Skin of body (tissue), 2 donors: ENCODE results near the gene RERE. TPM values are rescaled to one million over a fixed set of nuclear protein-coding genes. Genes with fewer than 3 reads are reported as not detected.
A peak's percentile ranks its signal among the peaks of the same experiment; 100 is the strongest.
"Not testable (repeated sequence)": the region's sequence is repeated elsewhere in the genome, so short reads cannot be mapped to it uniquely, and the experiment has no call there.

Experiments used
- DNase-seq: peaks from one replicate; lab custom pipeline; 2025; lab: John Stamatoyannopoulos, UW
- total RNA-seq: library from RNA; depleted of rRNA; stranded (reverse); fragments of >200 nt; gene quantifications from one replicate; pipeline ENCODE4 v1.2.3, GENCODE V29; 2014

The RERE gene
- total RNA-seq, 1 donor from 2014 or later = 125 TPM

- DNase-seq = not testable (repeated sequence)
Observed at GRCh38 chr1:8611634-8612515, 205.6 kb downstream of the RERE start.

DNA sequence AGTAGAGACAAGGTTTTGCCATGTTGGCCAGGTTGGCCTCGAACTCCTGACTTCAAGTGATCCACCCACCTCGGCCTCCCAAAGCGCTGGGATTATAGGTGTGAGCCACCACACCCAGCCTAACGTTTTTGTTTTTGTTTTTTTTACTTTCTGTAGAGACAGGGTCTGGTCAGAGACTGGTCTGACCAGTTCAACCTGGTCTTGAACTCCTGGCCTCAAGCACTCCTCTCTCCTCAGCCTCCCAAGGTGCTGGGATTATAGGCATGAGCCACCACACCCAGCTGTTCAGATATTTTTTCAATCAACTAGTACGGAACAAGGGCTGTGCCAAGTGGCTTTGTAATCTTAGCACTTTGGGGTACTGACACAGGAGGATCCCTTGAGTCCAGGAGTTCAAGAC lies 209.5 kb downstream of the RERE start:
- no peak for DNase-seq

GRCh38 chr1:8604041-8604945 lies 213.1 kb downstream of the RERE start:
- no peak for DNase-seq

- DNase-seq = no peak
Observed at GRCh38 chr1:8603220-8603616, 214.2 kb downstream of the RERE start.

- DNase-seq = no peak
Observed at GRCh38 chr1:8602471-8603219, 214.8 kb downstream of the RERE start.

DNA sequence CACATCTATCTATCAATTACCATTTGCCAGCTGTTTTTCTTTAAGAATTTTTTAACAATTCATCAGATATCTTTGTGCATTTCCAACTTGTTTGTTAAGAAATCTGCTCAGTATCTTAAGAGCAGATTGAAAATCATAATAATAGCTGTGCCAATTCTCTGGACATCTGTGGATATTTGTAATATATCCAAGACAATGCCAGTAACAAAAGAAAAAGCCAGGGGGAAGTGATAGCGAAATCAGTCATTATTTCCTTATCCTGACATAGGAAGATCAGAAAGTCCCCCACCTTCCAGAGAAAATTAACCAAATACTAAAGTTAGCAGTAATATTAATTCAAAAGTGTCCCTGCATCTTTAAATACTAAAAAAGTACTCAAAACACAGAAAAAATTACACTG lies 217.1 kb downstream of the RERE start:
- no peak for DNase-seq

DNA sequence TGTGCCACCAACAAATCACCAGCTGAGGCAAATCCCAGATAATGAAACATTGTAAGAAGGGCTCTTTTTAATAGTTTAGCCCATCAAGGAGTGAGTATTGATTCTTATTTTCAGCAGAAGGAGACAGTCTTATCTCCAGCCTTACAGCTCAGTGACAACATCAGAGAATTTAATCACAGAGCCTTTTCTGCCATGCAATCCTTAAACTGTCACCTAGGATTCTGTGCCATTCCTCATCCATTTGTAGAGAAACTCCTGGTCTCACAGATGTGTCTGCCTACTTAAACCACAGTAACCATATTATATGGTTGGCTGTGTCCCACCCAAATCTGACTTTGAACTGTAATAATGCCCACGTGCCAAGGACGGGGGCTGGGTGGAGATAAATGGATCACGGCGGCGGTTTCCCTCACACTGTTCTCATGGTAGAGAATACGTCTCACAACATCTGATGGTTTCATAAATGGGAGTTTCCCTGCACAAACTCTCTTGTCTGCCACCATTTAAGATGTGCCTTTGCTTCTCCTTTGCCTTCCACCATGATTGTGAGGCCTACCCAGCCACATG lies 217.7 kb downstream of the RERE start:
- DNase-seq = no peak

GRCh38 chr1:8598783-8599182 lies 218.7 kb downstream of the RERE start:
- DNase-seq = no peak

- DNase-seq = peak; percentile 59
Observed at GRCh38 chr1:8598060-8598724, 219.2 kb downstream of the RERE start.

DNA sequence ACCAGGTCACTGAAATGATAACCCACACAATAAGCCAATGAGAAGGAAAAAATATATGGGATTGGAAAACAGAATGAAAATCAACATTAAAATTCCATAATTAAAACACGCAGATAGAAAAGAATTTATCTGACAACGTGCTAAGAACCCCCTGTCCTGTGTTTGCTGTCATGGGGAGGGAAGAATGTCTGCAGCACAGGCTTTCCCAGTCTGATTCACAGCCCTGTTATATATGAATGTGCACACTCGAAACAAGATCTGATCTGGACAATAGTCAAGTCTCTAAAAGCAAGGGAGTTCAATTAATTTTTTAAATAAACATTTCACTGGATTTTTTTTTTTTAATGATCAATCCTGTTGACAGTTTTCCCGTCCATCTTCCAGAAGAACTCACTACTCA lies 220.0 kb downstream of the RERE start:
- no peak for DNase-seq

GRCh38 chr1:8595941-8596340 lies 221.5 kb downstream of the RERE start:
- DNase-seq = no peak

DNA sequence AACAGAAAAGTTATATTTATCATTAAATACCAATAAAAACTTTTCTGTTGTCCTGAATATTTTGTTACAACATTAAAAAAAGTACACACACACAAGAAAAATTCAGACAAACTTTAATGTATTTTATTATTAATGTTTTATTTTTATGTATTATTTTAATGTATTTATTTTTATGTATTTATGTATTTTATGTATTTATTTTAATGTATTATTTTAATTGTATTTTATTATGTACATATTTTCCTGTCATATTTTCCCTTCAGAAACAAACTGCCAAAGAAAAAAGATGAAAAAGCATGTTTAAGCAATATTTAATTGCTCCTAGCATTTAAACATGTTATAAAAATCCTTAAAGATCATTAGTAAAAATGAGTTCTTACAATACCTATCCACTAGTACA lies 222.1 kb downstream of the RERE start:
- no peak for DNase-seq

GRCh38 chr1:8593292-8593691 lies 224.1 kb downstream of the RERE start:
- DNase-seq = not testable (repeated sequence)

DNA sequence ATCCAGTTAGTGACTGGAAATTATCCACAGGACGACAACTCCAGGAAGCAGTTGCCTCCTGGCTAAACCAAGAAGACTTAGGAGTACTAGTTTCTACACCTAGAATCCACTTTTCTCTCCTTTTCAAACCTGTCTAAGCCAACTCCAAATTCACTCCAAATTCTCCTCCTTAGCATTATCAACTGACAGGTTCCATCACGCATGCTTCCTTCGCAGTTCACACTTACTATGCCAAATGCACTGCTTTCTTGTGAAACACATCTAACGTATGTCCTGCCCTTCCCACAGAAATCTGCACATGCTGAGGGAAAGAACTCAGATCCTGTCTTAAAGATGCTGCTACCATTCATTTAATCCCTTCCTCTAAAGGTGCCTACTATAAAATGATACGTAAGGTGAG lies 225.9 kb downstream of the RERE start:
- no peak for DNase-seq

GRCh38 chr1:8590721-8591351 lies 226.6 kb downstream of the RERE start:
- DNase-seq = peak; percentile 65

DNA sequence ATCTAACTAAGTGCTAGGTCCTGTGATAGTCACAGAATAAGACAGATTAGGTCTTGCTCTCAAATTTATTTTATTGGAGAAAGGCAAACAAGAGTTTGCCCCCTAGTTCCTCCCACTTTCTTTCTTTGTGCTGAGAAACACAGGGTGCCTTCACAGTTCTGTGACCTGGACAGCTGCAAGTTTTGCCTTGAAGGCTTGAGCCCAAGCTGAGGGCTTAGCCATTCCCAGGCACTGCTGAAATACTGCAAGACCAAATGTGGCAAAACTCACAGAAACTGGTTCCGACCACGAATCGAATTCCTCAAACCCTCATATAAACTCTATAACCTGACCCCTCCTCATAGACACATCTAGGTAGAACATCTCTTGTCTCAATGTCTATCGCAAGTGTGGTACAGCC lies 227.9 kb downstream of the RERE start:
- no peak for DNase-seq

- DNase-seq = no peak
Observed at GRCh38 chr1:8587784-8588183, 229.7 kb downstream of the RERE start.

DNA sequence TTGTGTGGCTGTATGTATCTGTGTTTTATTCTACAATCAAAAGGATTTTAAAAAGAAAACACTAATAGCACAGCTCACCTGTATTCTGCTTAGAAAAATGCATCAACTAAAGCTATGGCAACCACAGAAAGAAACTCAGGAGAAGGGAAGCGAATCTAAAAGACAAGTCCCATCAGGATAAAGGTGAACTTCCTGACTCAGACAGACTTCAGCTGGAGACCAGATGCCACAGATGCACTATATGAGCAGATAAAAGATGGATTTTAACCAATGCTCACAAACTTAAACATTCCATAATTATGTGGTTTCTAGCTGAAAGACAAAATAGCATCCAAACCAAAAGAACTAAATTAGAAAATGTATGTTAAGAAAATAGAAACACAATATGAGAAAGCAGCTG lies 231.0 kb downstream of the RERE start:
- no peak for DNase-seq

- DNase-seq = no peak
Observed at GRCh38 chr1:8584316-8584715, 233.1 kb downstream of the RERE start.

DNA sequence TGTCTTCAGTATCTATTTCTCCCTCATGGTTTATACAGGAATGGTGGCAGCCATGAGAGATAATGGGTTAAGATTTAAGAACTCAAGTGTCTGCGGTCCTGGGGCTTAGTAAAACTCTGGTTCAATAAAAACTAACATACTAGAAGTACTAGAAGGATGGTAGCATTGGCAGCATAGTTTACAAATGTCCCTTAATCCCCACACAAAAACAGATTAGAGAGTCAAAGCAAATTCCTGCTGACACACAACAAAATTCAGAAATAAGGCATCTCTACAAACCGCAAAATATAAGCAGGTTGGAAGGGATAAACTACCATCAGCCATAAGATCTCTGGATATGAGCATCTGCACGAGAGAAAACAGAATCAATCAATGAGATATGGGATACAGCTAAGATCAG lies 234.4 kb downstream of the RERE start:
- no peak for DNase-seq
